ENCODE data around the gene NAT14. TPM values are rescaled to one million over a fixed set of nuclear protein-coding genes. Genes with fewer than 3 reads are reported as not detected.

Gene NAT14
- total RNA-seq, 1 donor from 2014 or later: 81.1 TPM

DNA sequence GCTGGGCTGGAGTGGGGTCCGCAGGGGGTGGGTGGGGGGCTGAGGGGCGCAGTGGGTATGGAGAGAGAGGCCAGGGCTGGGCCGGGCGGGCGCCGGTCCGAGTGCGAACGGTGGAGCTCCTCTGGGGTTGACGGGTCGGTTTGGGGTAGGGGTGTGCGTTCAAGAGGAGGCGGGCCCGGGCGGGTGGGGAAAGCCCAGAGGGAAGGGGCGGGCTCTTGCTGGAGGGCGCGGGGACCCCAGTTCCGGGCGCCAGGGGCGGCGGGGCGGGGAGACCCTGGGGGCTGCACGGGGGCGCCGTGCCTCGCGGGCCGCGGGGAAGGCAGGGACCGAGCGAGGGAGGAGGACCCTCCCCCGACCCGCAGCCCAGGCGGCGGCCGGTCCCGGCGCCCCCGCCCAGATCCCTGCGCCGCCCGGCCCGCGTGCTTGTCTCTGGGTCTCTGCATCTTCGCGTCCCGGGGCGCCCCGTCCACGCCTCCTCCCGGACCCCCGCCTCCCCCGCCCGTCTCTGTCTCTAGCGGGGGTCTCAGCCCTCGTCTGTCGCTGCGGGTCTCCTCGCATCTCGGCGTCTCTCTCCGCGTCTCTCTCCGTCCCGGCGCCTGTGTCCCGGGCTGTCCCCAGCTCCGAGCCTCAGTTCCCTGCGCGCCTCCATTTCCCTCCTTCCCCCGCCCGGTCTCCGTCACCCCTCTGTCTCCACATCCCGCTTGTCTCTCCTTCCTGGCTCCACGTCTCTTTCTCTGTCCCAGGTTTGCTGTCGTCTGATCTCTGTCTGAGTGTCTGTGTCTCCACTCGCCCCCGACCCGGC lies 33.6 kb upstream of the NAT14 start:
- peaks cover 37% of the 10 kb centered on the region for H3K27me3 Mint-ChIP-seq (ENCODE audit: low read depth)

DNA sequence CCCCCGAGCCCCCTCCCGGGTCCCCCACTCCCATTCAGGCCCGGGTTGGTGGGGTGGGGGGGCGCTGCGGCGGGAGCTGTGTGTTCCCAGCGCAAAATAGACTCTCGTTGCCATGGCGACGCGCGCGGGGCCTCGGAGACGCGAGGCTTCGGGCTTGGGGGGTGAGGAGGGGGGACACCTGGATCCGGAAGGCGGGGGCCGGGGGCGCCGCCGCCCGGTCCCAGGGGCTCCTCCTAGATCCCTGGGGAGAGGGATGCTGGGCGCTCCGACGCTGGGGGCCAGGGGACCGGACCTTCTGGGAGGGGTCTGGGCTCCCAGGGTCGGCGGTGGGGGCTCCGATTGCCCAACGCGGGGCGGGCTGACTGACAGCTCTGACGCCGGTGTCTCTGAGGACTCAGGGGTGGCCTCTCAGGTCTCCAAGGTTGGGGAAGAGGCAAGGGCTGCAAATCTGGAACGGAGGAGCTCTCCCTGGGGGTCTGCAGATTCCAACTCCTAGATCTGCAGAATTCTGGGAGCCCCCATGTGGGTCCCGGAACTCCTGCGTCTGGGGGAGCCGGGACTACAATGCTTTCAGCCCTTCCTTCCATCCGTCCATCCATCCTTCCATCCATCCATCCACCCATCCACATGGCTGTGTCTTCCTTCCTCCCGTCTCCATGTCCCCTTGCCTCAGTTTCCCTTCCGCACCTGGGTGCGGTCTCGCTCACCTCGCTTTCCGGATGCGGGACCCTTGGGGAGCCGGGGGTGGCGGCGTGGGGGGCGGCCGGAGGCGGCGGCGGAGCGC lies 32.8 kb upstream of the NAT14 start:
- H3K4me1 Mint-ChIP-seq: peaks cover 17% of the 10 kb centered on the region
- H3K27me3 Mint-ChIP-seq (ENCODE audit: low read depth): peaks cover 34% of the 10 kb centered on the region
- TF ChIP-seq, protein P1, sequence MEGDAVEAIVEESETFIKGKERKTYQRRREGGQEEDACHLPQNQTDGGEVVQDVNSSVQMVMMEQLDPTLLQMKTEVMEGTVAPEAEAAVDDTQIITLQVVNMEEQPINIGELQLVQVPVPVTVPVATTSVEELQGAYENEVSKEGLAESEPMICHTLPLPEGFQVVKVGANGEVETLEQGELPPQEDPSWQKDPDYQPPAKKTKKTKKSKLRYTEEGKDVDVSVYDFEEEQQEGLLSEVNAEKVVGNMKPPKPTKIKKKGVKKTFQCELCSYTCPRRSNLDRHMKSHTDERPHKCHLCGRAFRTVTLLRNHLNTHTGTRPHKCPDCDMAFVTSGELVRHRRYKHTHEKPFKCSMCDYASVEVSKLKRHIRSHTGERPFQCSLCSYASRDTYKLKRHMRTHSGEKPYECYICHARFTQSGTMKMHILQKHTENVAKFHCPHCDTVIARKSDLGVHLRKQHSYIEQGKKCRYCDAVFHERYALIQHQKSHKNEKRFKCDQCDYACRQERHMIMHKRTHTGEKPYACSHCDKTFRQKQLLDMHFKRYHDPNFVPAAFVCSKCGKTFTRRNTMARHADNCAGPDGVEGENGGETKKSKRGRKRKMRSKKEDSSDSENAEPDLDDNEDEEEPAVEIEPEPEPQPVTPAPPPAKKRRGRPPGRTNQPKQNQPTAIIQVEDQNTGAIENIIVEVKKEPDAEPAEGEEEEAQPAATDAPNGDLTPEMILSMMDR (conservative IDR thresholded peaks at IDR 0.05): no peak
- no peak for DNase-seq (ENCODE audit: low read depth, low spot score)
- peak overlapping the region; percentile 67 for H3K27ac Mint-ChIP-seq (ENCODE audit: unreplicated experiment)
- no peaks in the 10 kb centered on the region for H3K9me3 Mint-ChIP-seq
- peaks cover 3% of the 10 kb centered on the region for H3K36me3 Mint-ChIP-seq (ENCODE audit: low read depth)
- H3K4me3 Mint-ChIP-seq: no peak overlapping the region

More for the DNA sequence above, 33.6 kb upstream of the NAT14 start:
- peaks cover 3% of the 10 kb centered on the region for H3K36me3 Mint-ChIP-seq (ENCODE audit: low read depth)
- peaks cover 17% of the 10 kb centered on the region for H3K4me1 Mint-ChIP-seq
- H3K9me3 Mint-ChIP-seq: no peaks in the 10 kb centered on the region
- TF ChIP-seq, protein P1 (conservative IDR thresholded peaks at IDR 0.05): no peak
- DNase-seq (ENCODE audit: low read depth, low spot score): no peak
- peak overlapping the region; percentile 71 for H3K4me3 Mint-ChIP-seq
- H3K27ac Mint-ChIP-seq (ENCODE audit: unreplicated experiment): no peak overlapping the region

DNA sequence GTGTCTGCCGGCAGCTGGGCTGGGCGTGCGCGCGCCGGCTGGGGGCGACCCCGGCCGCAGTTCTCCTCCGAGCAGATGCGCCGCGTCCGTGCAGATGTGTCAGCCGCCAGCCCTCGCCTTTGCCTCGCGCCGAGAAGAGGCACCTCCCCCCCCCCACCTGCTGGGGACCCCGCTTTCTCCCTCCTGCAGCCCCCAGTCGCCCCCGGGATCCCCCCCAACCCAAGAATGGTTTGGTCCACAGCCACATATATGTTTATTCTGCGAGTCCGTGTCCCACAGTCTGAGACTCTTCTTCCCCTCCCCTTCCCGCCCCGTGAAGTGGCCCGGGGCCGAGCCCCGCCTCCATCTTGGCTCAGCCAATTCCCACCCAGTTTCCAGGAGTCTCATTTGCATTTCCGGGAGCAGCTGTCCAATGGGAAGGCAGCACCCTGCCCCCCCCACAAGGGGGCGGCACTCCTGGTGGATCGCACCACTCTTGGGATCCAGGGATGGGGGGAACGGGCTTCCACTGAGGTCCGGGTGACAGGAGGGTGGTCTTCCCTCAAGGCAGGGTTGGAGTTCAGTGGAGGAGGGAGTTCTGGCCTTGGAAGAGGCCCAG lies 32.1 kb upstream of the NAT14 start:
- H3K9me3 Mint-ChIP-seq: no peaks in the 10 kb centered on the region
- peaks cover 17% of the 10 kb centered on the region for H3K4me1 Mint-ChIP-seq
- TF ChIP-seq, protein P1 (conservative IDR thresholded peaks at IDR 0.05): no peak
- peak overlapping the region; percentile 48 for H3K4me3 Mint-ChIP-seq
- peak; percentile 73 for DNase-seq (ENCODE audit: low read depth, low spot score)
- H3K27me3 Mint-ChIP-seq (ENCODE audit: low read depth): peaks cover 34% of the 10 kb centered on the region
- peaks cover 3% of the 10 kb centered on the region for H3K36me3 Mint-ChIP-seq (ENCODE audit: low read depth)
- H3K27ac Mint-ChIP-seq (ENCODE audit: unreplicated experiment): no peak overlapping the region

DNA sequence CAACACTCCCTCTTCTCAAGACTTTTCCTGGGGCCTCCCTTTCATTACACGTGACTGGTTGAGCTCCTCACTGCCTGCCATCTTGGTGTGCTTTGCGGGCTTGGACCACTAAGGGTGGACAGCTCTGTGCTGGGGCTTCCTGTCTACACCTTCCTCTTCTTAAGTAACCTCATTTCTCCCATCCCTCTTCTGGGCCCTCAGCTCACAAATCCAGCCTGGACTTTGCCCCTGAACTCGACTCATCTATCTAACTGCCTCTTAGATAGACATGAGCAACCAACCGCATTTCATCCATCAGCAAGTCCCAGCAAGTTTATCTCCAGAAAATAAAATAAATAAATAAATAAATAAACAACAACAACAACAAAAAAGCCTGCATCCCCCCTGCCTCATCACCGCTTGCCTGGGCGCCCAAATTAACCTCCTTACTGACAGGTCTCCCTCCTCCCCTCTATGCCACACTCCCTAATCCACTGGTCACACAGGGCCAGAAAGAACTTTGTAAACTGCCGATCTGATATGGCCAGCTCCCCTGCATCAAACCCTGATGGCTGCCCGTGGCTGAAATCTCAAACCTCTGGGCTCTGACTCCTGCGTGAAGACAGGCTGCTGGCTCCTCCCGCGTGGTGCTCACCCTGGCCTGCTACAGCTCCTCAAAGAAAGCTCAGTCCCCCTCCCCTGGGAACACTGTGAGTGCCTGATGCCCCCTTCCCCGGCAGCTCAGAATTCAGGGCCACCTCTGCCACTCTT lies 31.3 kb upstream of the NAT14 start:
- Mint-ChIP-seq H3K9me3 (no peaks in the 10 kb centered on the region), H3K27ac (ENCODE audit: unreplicated experiment) (no peak overlapping the region), H3K4me1 (peaks cover 17% of the 10 kb centered on the region), H3K27me3 (ENCODE audit: low read depth) (peaks cover 34% of the 10 kb centered on the region), H3K4me3 (peak overlapping the region; percentile 48), H3K36me3 (ENCODE audit: low read depth) (peaks cover 3% of the 10 kb centered on the region)
- no peak for DNase-seq (ENCODE audit: low read depth, low spot score)
- TF ChIP-seq, protein P1 (conservative IDR thresholded peaks at IDR 0.05): no peak

DNA sequence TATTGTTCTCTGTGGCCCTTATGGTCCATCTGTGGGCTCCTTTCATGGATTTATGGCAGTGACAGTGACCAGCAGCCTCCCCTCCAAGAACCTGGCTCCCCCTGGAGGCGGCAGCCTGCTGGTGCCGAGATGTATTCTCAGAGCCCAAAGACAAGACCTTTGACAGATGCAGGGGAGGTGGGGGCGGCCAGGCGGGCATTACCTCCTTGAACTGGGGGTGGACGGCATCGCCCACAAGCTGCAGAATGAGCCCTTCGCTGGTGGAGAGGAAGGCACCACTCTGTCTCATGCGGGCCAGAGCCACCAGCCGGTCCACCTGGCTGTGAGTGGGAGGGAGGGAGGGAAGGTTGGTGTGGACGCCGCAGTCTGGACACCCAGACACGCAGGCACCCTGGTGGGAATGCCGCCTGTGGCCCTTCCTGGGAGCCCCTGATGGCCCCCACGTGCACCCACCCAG lies 30.2 kb upstream of the NAT14 start:
- TF ChIP-seq, protein P1 (conservative IDR thresholded peaks at IDR 0.05): peak; percentile 68
- Mint-ChIP-seq H3K36me3 (ENCODE audit: low read depth) (peaks cover 3% of the 10 kb centered on the region), H3K4me1 (peaks cover 19% of the 10 kb centered on the region), H3K4me3 (peak overlapping the region; percentile 76), H3K27me3 (ENCODE audit: low read depth) (peaks cover 34% of the 10 kb centered on the region), H3K9me3 (no peaks in the 10 kb centered on the region), H3K27ac (ENCODE audit: unreplicated experiment) (no peak overlapping the region)
- peak; percentile 54 for DNase-seq (ENCODE audit: low read depth, low spot score)

All from neural crest cell (in vitro differentiated cells).